HFFc6 (cell line): ENCODE results near the gene SPATA46. TPM values are rescaled to one million over a fixed set of nuclear protein-coding genes. Genes with fewer than 3 reads are reported as not detected.

Source experiments
- DNase-seq: peaks from one replicate; pipeline ENCODE4 v3.0.0-alpha.2; 2018
- H3K27ac Mint-ChIP-seq: 2 replicates; pipeline ENCODE4 v1.8.0; 2020; ENCODE audit warnings: mild to moderate bottlenecking, mixed read lengths
- H3K27me3 Mint-ChIP-seq: 2 replicates; pipeline ENCODE4 v1.8.0; 2021; ENCODE audit warnings: mild to moderate bottlenecking, moderate library complexity, mixed read lengths; ENCODE audit not compliant: insufficient read depth
- H3K36me3 Mint-ChIP-seq: 2 replicates; pipeline ENCODE4 v1.8.0; 2021; ENCODE audit warnings: low read depth, mixed read lengths
- H3K4me1 Mint-ChIP-seq: 2 replicates; pipeline ENCODE4 v1.8.0; 2020; ENCODE audit warnings: low read depth, mixed read lengths
- H3K4me3 Mint-ChIP-seq: 2 replicates; pipeline ENCODE4 v1.8.0; 2020; ENCODE audit warnings: mild to moderate bottlenecking, moderate library complexity, mixed read lengths
- H3K9me3 Mint-ChIP-seq: 2 replicates; pipeline ENCODE4 v1.8.0; 2020; ENCODE audit warnings: mild to moderate bottlenecking, mixed read lengths
- total RNA-seq, 6 experiments: library from RNA; stranded (reverse); fragmentation: NEBNext Ultra II Directional; extraction: Animal tissue kit (Norgen Biotek cat#: 25700); gene quantifications; 2 replicates in 1 of 6; 3 replicates in 5 of 6; pipeline ENCODE4 v1.2.3, GENCODE V29; 2021
- TF ChIP-seq, protein P1 (sequence below): fragments of 200-600 bp; sonication (generic); IDR thresholded peaks from 2 replicates; pipeline ENCODE4 v1.5.0; 2021; ENCODE audit warnings: antibody characterized with exemption, mild to moderate bottlenecking

SPATA46 gene
- total RNA-seq, 6 experiments from 2014 or later, result not detected

- H3K27ac Mint-ChIP-seq, result no peak overlapping the region
- TF ChIP-seq, protein P1, sequence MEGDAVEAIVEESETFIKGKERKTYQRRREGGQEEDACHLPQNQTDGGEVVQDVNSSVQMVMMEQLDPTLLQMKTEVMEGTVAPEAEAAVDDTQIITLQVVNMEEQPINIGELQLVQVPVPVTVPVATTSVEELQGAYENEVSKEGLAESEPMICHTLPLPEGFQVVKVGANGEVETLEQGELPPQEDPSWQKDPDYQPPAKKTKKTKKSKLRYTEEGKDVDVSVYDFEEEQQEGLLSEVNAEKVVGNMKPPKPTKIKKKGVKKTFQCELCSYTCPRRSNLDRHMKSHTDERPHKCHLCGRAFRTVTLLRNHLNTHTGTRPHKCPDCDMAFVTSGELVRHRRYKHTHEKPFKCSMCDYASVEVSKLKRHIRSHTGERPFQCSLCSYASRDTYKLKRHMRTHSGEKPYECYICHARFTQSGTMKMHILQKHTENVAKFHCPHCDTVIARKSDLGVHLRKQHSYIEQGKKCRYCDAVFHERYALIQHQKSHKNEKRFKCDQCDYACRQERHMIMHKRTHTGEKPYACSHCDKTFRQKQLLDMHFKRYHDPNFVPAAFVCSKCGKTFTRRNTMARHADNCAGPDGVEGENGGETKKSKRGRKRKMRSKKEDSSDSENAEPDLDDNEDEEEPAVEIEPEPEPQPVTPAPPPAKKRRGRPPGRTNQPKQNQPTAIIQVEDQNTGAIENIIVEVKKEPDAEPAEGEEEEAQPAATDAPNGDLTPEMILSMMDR, result no peak
- no peaks in the 10 kb centered on the region for H3K9me3 Mint-ChIP-seq
- peaks cover 8% of the 10 kb centered on the region for H3K27me3 Mint-ChIP-seq
- peaks cover 25% of the 10 kb centered on the region for H3K4me1 Mint-ChIP-seq
- H3K36me3 Mint-ChIP-seq, result no peaks in the 10 kb centered on the region
- DNase-seq, result no peak
- no peak overlapping the region for H3K4me3 Mint-ChIP-seq
Measured at GRCh38 chr1:162347281-162347680, 29.4 kb downstream of the SPATA46 start.

DNA sequence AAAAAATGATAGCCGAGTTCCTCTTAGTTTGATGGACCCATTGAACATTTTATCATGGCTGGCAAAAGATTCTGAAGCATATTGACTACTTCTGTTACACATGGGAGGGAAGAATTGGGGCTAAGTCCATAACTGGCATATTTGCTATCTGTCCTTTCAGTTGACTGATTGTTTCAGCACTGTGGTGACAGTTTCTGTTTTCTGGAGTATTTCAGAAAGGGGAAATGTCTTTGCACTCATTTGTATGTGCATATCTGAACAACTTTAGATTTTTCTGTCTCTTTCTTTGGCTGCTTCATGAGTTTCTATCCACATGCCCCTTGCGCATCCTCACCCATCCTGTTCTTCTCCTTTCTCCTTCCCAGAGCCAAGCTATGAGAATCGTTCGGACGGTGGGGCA lies 33.2 kb downstream of the SPATA46 start:
- peaks cover 13% of the 10 kb centered on the region for H3K27me3 Mint-ChIP-seq
- DNase-seq, result no peak

DNA sequence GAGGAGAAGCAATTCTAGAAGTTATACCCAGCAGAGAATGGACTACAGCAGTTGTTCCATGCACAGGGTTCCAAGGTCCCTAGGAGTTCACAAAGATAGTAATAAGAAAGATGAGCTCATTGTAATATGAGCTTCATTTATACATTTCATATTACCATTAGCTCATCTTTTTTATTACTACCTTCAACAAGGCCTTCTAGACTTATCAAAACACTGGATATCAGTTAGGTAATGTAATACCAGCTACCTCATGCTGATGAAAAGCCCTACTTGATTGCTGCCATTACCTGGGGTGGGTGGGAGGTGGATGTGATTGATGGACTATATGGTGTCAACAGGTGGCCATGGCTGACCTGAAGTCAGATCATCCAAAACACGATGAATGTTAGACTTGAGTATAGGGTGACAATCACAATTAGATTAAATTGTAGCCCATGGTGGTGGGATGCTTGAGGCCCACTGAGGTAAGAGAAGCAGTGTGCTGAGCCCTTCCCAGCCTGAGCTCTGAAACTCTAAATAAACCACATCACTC lies 34.1 kb downstream of the SPATA46 start:
- no peak for DNase-seq
- H3K9me3 Mint-ChIP-seq, result no peaks in the 10 kb centered on the region

More for the DNA sequence above, 33.2 kb downstream of the SPATA46 start:
- Mint-ChIP-seq H3K27ac (no peak overlapping the region), H3K4me1 (peaks cover 4% of the 10 kb centered on the region; the same call in 1 of the 2 replicates), H3K36me3 (no peaks in the 10 kb centered on the region), H3K4me3 (no peak overlapping the region), H3K9me3 (no peaks in the 10 kb centered on the region)
- TF ChIP-seq, protein P1, result no peak

GRCh38 chr1:162336621-162337285 lies 39.9 kb downstream of the SPATA46 start:
- TF ChIP-seq, protein P1, result no peak
- H3K27ac Mint-ChIP-seq, result no peak overlapping the region
- no peak for DNase-seq
- no peak overlapping the region for H3K4me3 Mint-ChIP-seq
- H3K9me3 Mint-ChIP-seq, result no peaks in the 10 kb centered on the region
- H3K36me3 Mint-ChIP-seq, result no peaks in the 10 kb centered on the region
- peaks cover 23% of the 10 kb centered on the region for H3K27me3 Mint-ChIP-seq
- no peaks in the 10 kb centered on the region for H3K4me1 Mint-ChIP-seq

More for the DNA sequence above, 34.1 kb downstream of the SPATA46 start:
- TF ChIP-seq, protein P1, result no peak
- peaks cover 13% of the 10 kb centered on the region for H3K27me3 Mint-ChIP-seq
- peaks cover 4% of the 10 kb centered on the region; the same call in 1 of the 2 replicates for H3K4me1 Mint-ChIP-seq
- no peak overlapping the region for H3K4me3 Mint-ChIP-seq
- H3K36me3 Mint-ChIP-seq, result no peaks in the 10 kb centered on the region
- H3K27ac Mint-ChIP-seq, result no peak overlapping the region

GRCh38 chr1:162335126-162335525 lies 41.5 kb downstream of the SPATA46 start:
- Mint-ChIP-seq H3K4me1 (no peaks in the 10 kb centered on the region), H3K36me3 (no peaks in the 10 kb centered on the region), H3K27me3 (peaks cover 27% of the 10 kb centered on the region), H3K4me3 (no peak overlapping the region), H3K9me3 (no peaks in the 10 kb centered on the region), H3K27ac (no peak overlapping the region)
- no peak for DNase-seq
- TF ChIP-seq, protein P1, result no peak
